Right cardiac atrium (tissue), 5 donors: ENCODE data around the gene IGSF9B. TPM values are rescaled to one million over a fixed set of nuclear protein-coding genes. Genes with fewer than 3 reads are reported as not detected.
"Not testable (repeated sequence)": the region's sequence is repeated elsewhere in the genome, so short reads cannot be mapped to it uniquely, and the experiment has no call there.

ENCODE experiments used
- ATAC-seq, 2 donors: fragments of 200-7000 bp; cut with Tn5 transposase; one replicate each; pipeline versions ENCODE4 v1.8.0 to v1.9.1; 2020; ENCODE audit warnings: moderate library complexity in 2 of 2, mild to moderate bottlenecking in 1 of 2
- DNase-seq, 3 donors: peaks; one replicate each; pipeline ENCODE4 v3.0.0-alpha.2; 2020
- H3K27ac ChIP-seq: one replicate; pipeline ENCODE4 v1.5.1; 2013; ENCODE audit warnings: mild to moderate bottlenecking, low read length, control low read depth, moderate library complexity
- H3K27me3 ChIP-seq: one replicate; pipeline ENCODE4 v1.6.1; 2013; ENCODE audit not compliant: control insufficient read depth, insufficient read depth
- H3K4me1 ChIP-seq: one replicate; pipeline ENCODE4 v1.6.1; 2013; ENCODE audit warnings: low read length; ENCODE audit not compliant: control insufficient read depth, insufficient read depth
- H3K4me3 ChIP-seq: one replicate; pipeline ENCODE4 v1.5.1; 2013; ENCODE audit warnings: low read length, control low read depth
- H3K9me3 ChIP-seq: one replicate; pipeline ENCODE4 v1.6.1; 2013; ENCODE audit warnings: low read length; ENCODE audit not compliant: control insufficient read depth
- WGBS: extraction: QIAGEN DNeasy Blood & Tissue Kit; methylation state at CpG from one replicate; pipeline ENCODE4 v1.1.7; 2013; 5-methylcytosine and 5-hydroxymethylcytosine counted together
- intact Hi-C, 4 donors: fragments of 100-400 bp; cut with DNase I; formaldehyde crosslinking; loops; one replicate each; pipeline versions ENCODE4 v1.11.0 to v1.14.0; 2022 to 2023
- long read RNA-seq, 4 donors: library from polyadenylated mRNA; unstranded; transcript quantifications; one replicate each; pipeline ENCODE4 v2.0.0, GENCODE V29; 2020 to 2021
- polyA plus RNA-seq: library from polyadenylated mRNA; stranded (reverse); fragments of 200-250 nt; gene quantifications from one replicate; pipeline ENCODE4 v1.2.3, GENCODE V29; 2013
- total RNA-seq, 4 donors: library from RNA; stranded (reverse); fragmentation: NEBNext Ultra II Directional; extraction: Animal tissue kit (Norgen Biotek cat#: 25700); gene quantifications; one replicate each; pipeline ENCODE4 v1.2.1, GENCODE V29; 2021
- donor health status: healthy with polysubstance abuse.
- donor health status: DM: no; HTN: yes; CAD: no.
- donor health status: DM: no; HTN: no; CAD: no.
- donor health status: DM: no; HTN: yes; CAD: no; lungs with severe emphysema.
- donor health status: DM: yes; HTN: yes; CAD: no.

IGSF9B gene
- total RNA-seq (10 to 100 TPM; 40.1 to 58.9 (median 54.3) TPM), polyA plus RNA-seq (27.8 TPM)
- long read RNA-seq, donor 1, full-length matches to known transcripts: 2 of 26 reads
- long read RNA-seq, donor 1, partial matches to known transcripts: 4 of 26 reads
- long read RNA-seq, donor 1, other reads (novel, unspliced or antisense): 20 of 26 reads
- long read RNA-seq, donor 2, partial matches to known transcripts: 1 of 6 reads
- long read RNA-seq, donor 2, other reads (novel, unspliced or antisense): 4 of 6 reads
- long read RNA-seq, donor 3, partial matches to known transcripts: 3 of 15 reads
- long read RNA-seq, donor 3, other reads (novel, unspliced or antisense): 12 of 15 reads
- long read RNA-seq, donor 4, partial matches to known transcripts: 1 of 8 reads
- long read RNA-seq, donor 4, other reads (novel, unspliced or antisense): 7 of 8 reads

GRCh38 chr11:133956650-133957633 lies at the start of gene IGSF9B:
Gene IGSF9B (minus strand): TSS chr11:133956968. CDS start chr11:133956754, 214 bp downstream.
- H3K4me1 ChIP-seq: peaks cover 7% of the 10 kb centered on the region
- WGBS: under 1% methylated on average over 100 of the region's 100 CpGs

DNA sequence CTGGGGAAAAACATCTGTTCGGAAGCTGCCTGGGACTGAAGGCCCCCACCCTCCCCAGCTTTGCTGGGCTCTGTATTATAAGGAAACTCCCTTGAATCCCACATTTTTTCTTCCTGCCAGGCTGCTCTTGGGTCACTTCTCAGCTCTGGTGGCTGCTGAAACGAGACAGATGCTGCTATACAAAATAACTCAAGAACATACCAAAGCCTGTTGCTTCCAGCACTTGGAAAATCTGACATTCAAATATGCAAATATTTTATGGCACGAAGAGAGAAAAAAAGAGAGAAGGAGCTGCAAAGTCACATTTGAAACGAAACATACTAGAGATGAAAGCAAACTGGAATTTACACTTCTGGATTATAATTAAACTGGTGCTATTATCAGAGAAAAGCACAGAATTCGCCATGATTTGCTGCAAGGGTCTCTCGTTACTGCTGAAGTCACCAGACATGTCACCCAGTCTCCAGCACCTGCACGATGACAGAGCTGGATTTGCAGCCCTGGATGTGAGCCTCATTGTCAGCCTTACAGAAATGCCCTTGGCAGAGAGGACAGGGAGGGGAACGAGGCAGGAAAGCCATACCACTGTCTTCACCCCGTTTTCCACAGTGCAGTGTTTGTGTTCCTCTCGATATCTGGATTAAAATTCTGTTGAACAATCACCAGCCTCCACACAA lies 47.9 kb upstream of the IGSF9B start:
- peak; percentile 84 to 85 for ATAC-seq
- no peak overlapping the region for H3K27ac ChIP-seq
- 21% methylated on average over 10 of the region's 10 CpGs for WGBS

More at GRCh38 chr11:133956650-133957633, at the start of gene IGSF9B:
- peak; percentile 88 to 95 (median 94) for DNase-seq
- Histone ChIP-seq H3K4me3 (peak within 1 kb of the TSS; percentile 51), H3K27ac (peak within 1 kb of the TSS; percentile 65), H3K27me3 (no peaks in the 10 kb centered on the region), H3K9me3 (no peaks in the 10 kb centered on the region)
- peak; percentile 92 to 93 for ATAC-seq
- intact Hi-C loops: loop anchor here in 1 of 4 donors (10.0 kb wide), 1 partner anchor 88 kb away; no protein-coding TSS in a partner anchor

DNA sequence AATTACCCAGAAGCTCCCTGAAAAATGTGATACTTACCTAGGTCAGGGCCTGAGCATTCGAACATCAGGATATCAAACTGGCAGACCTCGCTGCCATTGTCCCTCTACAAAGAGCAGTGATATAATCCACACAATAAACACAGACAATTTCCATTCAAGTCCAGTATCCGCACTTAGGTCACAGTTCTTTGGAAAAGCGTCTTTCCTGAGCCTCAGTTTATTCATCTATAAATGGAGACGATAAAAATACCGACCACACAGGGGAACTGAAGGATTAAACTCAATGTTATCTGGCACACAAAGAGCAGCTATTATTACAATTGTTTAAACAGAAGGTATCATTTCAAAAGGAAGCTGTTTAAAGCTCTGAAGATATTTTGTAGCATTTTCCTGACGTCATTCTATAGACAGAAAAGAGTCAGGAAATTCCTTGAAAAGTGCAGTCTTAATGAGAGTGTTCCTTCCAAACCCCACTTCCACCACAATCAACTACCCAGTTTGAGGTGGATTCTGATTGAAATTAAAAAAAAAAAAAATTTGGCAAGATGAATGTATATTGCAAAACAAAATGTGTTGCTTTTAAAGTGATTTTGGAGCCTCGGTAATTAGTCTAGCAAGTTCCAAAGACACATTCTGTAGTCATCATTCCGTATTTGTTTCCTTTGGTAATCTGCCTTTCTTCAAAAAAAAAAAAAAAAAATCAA lies 47.2 kb upstream of the IGSF9B start:
- WGBS: 42% methylated on average over 9 of the region's 9 CpGs
- Histone ChIP-seq H3K4me1 (peaks cover 5% of the 10 kb centered on the region), H3K4me3 (no peak overlapping the region), H3K9me3 (no peaks in the 10 kb centered on the region), H3K27ac (no peak overlapping the region), H3K27me3 (no peaks in the 10 kb centered on the region)
- intact Hi-C loops: no loop called here
- DNase-seq: no peak
- ATAC-seq: peak; percentile 33 to 79

More for the DNA sequence above, 47.9 kb upstream of the IGSF9B start:
- intact Hi-C loops: no loop called here
- H3K4me1 ChIP-seq: peaks cover 5% of the 10 kb centered on the region
- peak in 2 of 3 donors; percentile 35 to 75 for DNase-seq
- no peak overlapping the region for H3K4me3 ChIP-seq
- no peaks in the 10 kb centered on the region for H3K27me3 ChIP-seq
- no peaks in the 10 kb centered on the region for H3K9me3 ChIP-seq

- ATAC-seq, intact Hi-C loops, H3K9me3 ChIP-seq, DNase-seq, H3K27ac ChIP-seq, H3K4me3 ChIP-seq, H3K27me3 ChIP-seq, H3K4me1 ChIP-seq: not testable (repeated sequence)
- 96% methylated on average over 37 of the region's 37 CpGs for WGBS
Observed at GRCh38 chr11:134002819-134003218, 46.1 kb upstream of the IGSF9B start.

DNA sequence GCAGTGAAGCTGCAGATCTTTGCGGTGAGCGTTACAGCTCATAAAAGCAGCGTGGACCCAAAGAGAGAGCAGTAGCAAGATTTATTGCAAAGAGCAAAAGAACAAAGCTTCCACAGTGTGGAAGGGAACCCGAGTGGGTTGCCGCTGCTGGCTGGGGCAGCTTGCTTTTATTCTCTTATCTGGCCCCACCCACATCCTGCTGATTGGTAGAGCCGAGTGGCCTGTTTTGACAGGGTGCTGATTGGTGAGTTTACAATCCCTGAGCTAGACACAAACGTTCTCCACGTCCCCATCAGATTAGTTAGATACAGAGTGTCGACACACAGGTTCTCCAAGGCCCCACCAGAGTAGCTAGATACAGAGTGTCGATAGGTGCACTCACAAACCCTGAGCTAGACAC lies 45.6 kb upstream of the IGSF9B start:
- 68% methylated on average over 10 of the region's 10 CpGs for WGBS
- H3K4me1 ChIP-seq, DNase-seq, H3K27ac ChIP-seq, ATAC-seq, intact Hi-C loops, H3K9me3 ChIP-seq, H3K27me3 ChIP-seq, H3K4me3 ChIP-seq: not testable (repeated sequence)

- Histone ChIP-seq H3K27me3 (no peaks in the 10 kb centered on the region), H3K27ac (no peak overlapping the region), H3K9me3 (no peaks in the 10 kb centered on the region), H3K4me1 (peaks cover 5% of the 10 kb centered on the region), H3K4me3 (no peak overlapping the region)
- intact Hi-C loops: no loop called here
- 91% methylated on average over 6 of the region's 6 CpGs for WGBS
- DNase-seq (no peak), ATAC-seq (no peak)
Observed at GRCh38 chr11:134001596-134001995, 44.8 kb upstream of the IGSF9B start.

DNA sequence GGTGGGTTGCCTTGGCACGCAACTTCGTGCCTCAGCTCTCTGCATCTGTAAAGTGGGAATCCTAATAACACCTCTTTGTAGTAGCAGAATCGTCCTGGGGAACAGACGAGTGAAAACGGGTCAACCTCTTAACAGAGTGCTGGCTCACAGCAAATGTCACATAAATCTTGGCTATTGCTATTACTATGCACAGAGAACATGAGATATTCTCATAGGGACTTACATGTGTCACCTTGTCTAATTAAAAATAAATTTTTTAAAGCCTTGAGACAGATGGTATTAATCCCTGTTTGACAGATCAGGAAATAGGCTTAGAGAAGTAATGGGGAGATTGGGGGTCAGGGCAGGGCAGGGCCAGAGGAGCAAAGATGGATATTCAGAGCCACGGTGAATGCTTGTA lies 44.3 kb upstream of the IGSF9B start:
- intact Hi-C loops: no loop called here
- ATAC-seq: no peak
- Histone ChIP-seq H3K27me3 (no peaks in the 10 kb centered on the region), H3K4me3 (no peak overlapping the region), H3K9me3 (no peaks in the 10 kb centered on the region), H3K27ac (no peak overlapping the region), H3K4me1 (peaks cover 5% of the 10 kb centered on the region)
- 86% methylated on average over 6 of the region's 6 CpGs for WGBS
- no peak for DNase-seq

- Histone ChIP-seq H3K27ac (no peak overlapping the region), H3K4me1 (no peaks in the 10 kb centered on the region), H3K27me3 (no peaks in the 10 kb centered on the region), H3K4me3 (no peak overlapping the region), H3K9me3 (no peaks in the 10 kb centered on the region)
- ATAC-seq: no peak
- intact Hi-C loops: no loop called here
- WGBS: 75% methylated on average over 11 of the region's 11 CpGs
- no peak for DNase-seq
Observed at GRCh38 chr11:133999355-133999754, 42.6 kb upstream of the IGSF9B start.

- DNase-seq (no peak), ATAC-seq (peak; percentile 28 to 84)
- Histone ChIP-seq H3K27ac (no peak overlapping the region), H3K27me3 (no peaks in the 10 kb centered on the region), H3K4me1 (no peaks in the 10 kb centered on the region), H3K4me3 (no peak overlapping the region), H3K9me3 (no peaks in the 10 kb centered on the region)
- 70% methylated on average over 5 of the region's 5 CpGs for WGBS
- intact Hi-C loops: no loop called here
Observed at GRCh38 chr11:133997554-133997953, 40.8 kb upstream of the IGSF9B start.

DNA sequence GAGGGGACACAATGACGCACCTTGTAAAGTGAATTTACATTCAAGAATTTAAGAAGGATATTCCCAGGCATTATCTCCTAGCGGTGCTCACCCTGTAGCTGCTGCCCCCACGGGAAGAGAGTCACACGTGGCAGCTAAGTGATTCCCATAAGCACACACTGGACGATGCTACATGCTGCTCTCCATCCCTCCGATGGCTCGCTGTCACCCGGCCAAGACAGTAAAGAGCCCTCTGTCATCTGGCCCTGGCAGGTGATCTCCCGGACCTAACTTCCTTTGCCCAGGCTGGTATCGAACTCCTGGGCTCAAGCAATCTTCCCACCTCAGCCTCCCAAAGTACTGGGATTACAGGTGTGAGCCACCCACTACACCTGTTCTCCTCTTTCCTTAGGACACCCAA lies 39.9 kb upstream of the IGSF9B start:
- DNase-seq: no peak
- WGBS: 74% methylated on average over 10 of the region's 10 CpGs
- Histone ChIP-seq H3K9me3 (no peaks in the 10 kb centered on the region), H3K4me1 (no peaks in the 10 kb centered on the region), H3K4me3 (no peak overlapping the region), H3K27me3 (no peaks in the 10 kb centered on the region), H3K27ac (no peak overlapping the region)
- no peak for ATAC-seq
- intact Hi-C loops: no loop called here
